Caco-2 (cell line): ENCODE measurements around the gene AGPS. TPM values are rescaled to one million over a fixed set of nuclear protein-coding genes. Genes with fewer than 3 reads are reported as not detected.

Experiments
- BruUV-seq: library from RNA; stranded (reverse); fragments of 400-500 nt; replicated peaks from 2 replicates; lab custom pipeline; 2021; lab: Mats Ljungman, UMichigan
- CTCF ChIA-PET: fragments of 300-600 bp; sonication (Branson Sonifier 250); formaldehyde crosslinking; loops from one replicate; lab custom pipeline; 2022; ENCODE audit warnings: antibody characterized with exemption; lab: Charles Lee
- POLR2A ChIA-PET: fragments of 300-600 bp; sonication (Branson Sonifier 250); formaldehyde crosslinking; loops from one replicate; lab custom pipeline; 2022; ENCODE audit warnings: antibody characterized with exemption; lab: Charles Lee
- DNase-seq, 2 experiments: peaks; one replicate each; pipeline versions ENCODE4 v3.0.0 to v3.0.0-alpha.2; 2020 to 2022
- H3K27me3 ChIP-seq: replicated peaks from 2 replicates; pipeline ENCODE4 v1.6.0; 2011; ENCODE audit warnings: low read length; ENCODE audit not compliant: control insufficient read depth, insufficient read depth
- H3K36me3 ChIP-seq: 2 replicates; pipeline ENCODE4 v1.5.1; 2011; ENCODE audit warnings: low read length; ENCODE audit not compliant: control insufficient read depth, insufficient read depth
- H3K4me1 ChIP-seq: fragments of 250-450 bp; sonication (Bioruptor Pico); 2 replicates; pipeline ENCODE4 v1.5.1; 2020; ENCODE audit warnings: mild to moderate bottlenecking
- H3K4me3 ChIP-seq: 2 replicates; pipeline ENCODE4 v1.5.1; 2011; ENCODE audit warnings: low read depth, mild to moderate bottlenecking, control low read depth, low read length
- H3K9me3 ChIP-seq: fragments of 250-450 bp; sonication (Bioruptor Pico); 2 replicates; pipeline ENCODE4 v1.5.1; 2020; ENCODE audit warnings: mild to moderate bottlenecking, moderate library complexity
- H3K27ac Mint-ChIP-seq: one replicate; pipeline ENCODE4 v1.8.0; 2022; ENCODE audit warnings: mixed read lengths; ENCODE audit not compliant: unreplicated experiment
- H3K27me3 Mint-ChIP-seq: one replicate; pipeline ENCODE4 v1.8.0; 2022; ENCODE audit warnings: mixed read lengths; ENCODE audit not compliant: insufficient read depth, unreplicated experiment
- H3K36me3 Mint-ChIP-seq: one replicate; pipeline ENCODE4 v1.8.0; 2022; ENCODE audit warnings: mild to moderate bottlenecking, mixed read lengths; ENCODE audit not compliant: insufficient read depth, unreplicated experiment
- H3K4me1 Mint-ChIP-seq: one replicate; pipeline ENCODE4 v1.8.0; 2022; ENCODE audit warnings: low read depth, mixed read lengths; ENCODE audit not compliant: unreplicated experiment
- H3K4me3 Mint-ChIP-seq: one replicate; pipeline ENCODE4 v1.8.0; 2022; ENCODE audit warnings: mild to moderate bottlenecking, moderate library complexity, mixed read lengths; ENCODE audit not compliant: unreplicated experiment
- H3K9me3 Mint-ChIP-seq: one replicate; pipeline ENCODE4 v1.8.0; 2022; ENCODE audit warnings: mixed read lengths; ENCODE audit not compliant: unreplicated experiment
- intact Hi-C: fragments of 100-400 bp; cut with micrococcal nuclease; formaldehyde crosslinking; loops from one replicate; pipeline ENCODE4 v1.10.0; 2022; ENCODE audit not compliant: unreplicated experiment
- total RNA-seq: library from RNA; stranded (reverse); gene quantifications from 2 replicates; pipeline ENCODE4 v1.2.3, GENCODE V29; 2022
- TF ChIP-seq, protein P1 (sequence below), 2 experiments: fragments of 200-600 bp in 1 of 2; IDR thresholded peaks; 1 replicate in 1 of 2; 2 replicates in 1 of 2; pipeline versions ENCODE4 v1.5.1 to v1.8.0; 2011 to 2022; ENCODE audit warnings: antibody characterized with exemption in 1 of 2, control low read depth in 1 of 2, inconsistent platforms in 1 of 2, low read depth in 1 of 2, low read length in 1 of 2, mild to moderate bottlenecking in 1 of 2, moderate library complexity in 1 of 2; ENCODE audit not compliant: insufficient read depth in 1 of 2, severe bottlenecking in 1 of 2, unreplicated experiment in 1 of 2

Gene AGPS
- total RNA-seq, 1 experiment from 2014 or later: 105 TPM

DNA sequence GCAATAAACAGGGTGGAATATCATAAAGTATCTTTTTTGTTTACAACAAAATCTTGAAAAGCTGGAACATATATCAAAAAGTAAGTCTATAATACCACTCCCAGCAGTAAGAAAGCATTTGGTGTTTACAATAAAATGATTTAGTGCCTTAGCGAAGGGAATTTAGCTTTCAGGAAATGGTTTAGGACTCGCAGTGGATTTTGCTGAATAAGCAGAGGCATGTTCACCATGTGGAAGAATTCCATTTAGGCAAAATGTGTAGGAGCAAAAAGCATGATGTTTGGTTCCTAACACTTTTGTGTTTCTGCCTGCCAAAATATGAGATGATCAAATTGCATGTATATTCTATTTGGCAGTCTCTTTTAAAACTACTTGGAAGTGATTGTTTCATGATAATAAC is 163.6 kb downstream of the AGPS start:
- TF ChIP-seq, protein P1, sequence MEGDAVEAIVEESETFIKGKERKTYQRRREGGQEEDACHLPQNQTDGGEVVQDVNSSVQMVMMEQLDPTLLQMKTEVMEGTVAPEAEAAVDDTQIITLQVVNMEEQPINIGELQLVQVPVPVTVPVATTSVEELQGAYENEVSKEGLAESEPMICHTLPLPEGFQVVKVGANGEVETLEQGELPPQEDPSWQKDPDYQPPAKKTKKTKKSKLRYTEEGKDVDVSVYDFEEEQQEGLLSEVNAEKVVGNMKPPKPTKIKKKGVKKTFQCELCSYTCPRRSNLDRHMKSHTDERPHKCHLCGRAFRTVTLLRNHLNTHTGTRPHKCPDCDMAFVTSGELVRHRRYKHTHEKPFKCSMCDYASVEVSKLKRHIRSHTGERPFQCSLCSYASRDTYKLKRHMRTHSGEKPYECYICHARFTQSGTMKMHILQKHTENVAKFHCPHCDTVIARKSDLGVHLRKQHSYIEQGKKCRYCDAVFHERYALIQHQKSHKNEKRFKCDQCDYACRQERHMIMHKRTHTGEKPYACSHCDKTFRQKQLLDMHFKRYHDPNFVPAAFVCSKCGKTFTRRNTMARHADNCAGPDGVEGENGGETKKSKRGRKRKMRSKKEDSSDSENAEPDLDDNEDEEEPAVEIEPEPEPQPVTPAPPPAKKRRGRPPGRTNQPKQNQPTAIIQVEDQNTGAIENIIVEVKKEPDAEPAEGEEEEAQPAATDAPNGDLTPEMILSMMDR (IDR thresholded peaks at IDR 0.05; ENCODE audit: insufficient read depth in 1 of 2, low read depth in 1 of 2, low read length in 1 of 2, severe bottlenecking in 1 of 2, unreplicated experiment in 1 of 2): no peak
- Mint-ChIP-seq H3K4me1 (no peaks in the 10 kb centered on the region), H3K27me3 (no peaks in the 10 kb centered on the region), H3K9me3 (peaks cover 11% of the 10 kb centered on the region), H3K36me3 (peaks cover 17% of the 10 kb centered on the region), H3K27ac (no peak overlapping the region), H3K4me3 (no peak overlapping the region)
- DNase-seq: no peak
- ChIA-PET POLR2A (no interaction called here), CTCF (no interaction called here)
- Histone ChIP-seq H3K4me1 (no peaks in the 10 kb centered on the region), H3K27me3 (no peaks in the 10 kb centered on the region), H3K9me3 (0 out of 2 replicates have a peak, but pooled peaks cover 5% of the 10 kb centered on the region), H3K4me3 (no peak overlapping the region), H3K36me3 (no peaks in the 10 kb centered on the region)
- BruUV-seq: no TSS peak
- intact Hi-C loops: no loop called here

DNA sequence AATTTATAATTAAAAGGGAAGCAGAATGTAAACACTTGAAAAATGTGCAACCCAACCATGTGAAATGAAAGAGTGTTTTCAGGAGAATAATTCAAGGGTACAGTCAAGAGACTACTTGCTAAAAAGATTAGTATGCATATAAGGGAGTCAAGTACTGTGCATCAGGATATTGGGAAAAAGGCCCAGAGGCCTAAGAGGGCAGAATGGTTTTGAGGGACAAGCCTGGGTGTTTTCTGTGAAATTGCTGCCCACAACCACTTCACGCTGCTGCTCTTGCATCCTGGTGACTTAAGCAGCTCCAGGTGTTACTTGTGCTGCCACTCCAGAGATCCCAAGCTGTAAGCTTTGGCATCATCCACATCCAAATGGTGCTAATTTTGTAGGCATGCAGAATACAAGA is 165.2 kb downstream of the AGPS start:
- Mint-ChIP-seq H3K27ac (no peak overlapping the region), H3K9me3 (peaks cover 11% of the 10 kb centered on the region), H3K27me3 (no peaks in the 10 kb centered on the region), H3K36me3 (peaks cover 9% of the 10 kb centered on the region), H3K4me3 (no peak overlapping the region), H3K4me1 (no peaks in the 10 kb centered on the region)
- POLR2A ChIA-PET: no interaction called here
- BruUV-seq: no TSS peak
- Histone ChIP-seq H3K36me3 (no peaks in the 10 kb centered on the region), H3K9me3 (0 out of 2 replicates have a peak, but pooled peaks cover 5% of the 10 kb centered on the region), H3K27me3 (no peaks in the 10 kb centered on the region), H3K4me1 (no peaks in the 10 kb centered on the region), H3K4me3 (no peak overlapping the region)
- no peak for DNase-seq
- CTCF ChIA-PET: no interaction called here
- TF ChIP-seq, protein P1 (IDR thresholded peaks at IDR 0.05; ENCODE audit: insufficient read depth in 1 of 2, low read depth in 1 of 2, low read length in 1 of 2, severe bottlenecking in 1 of 2, unreplicated experiment in 1 of 2): no peak
- intact Hi-C loops: no loop called here

DNA sequence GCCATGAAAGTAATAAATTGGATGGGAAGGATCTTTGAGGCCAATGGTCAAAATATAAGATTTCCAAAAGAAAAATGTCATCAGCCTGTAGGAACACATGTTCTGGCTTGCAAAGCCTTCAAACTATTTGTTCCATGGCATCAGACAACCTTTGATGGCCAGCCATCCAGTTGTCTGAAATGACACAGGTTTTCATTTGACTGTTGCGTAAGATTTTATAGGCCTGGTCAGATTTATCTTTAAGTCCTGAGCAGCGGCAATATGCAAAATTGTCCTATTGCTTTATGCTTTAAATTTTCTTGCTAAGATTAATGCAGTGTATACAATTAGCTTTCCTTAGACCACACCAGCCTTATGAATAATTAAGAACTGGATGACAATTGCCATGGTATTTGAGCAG is 167.1 kb downstream of the AGPS start:
- H3K36me3 Mint-ChIP-seq: no peaks in the 10 kb centered on the region
- BruUV-seq: no TSS peak
- H3K9me3 Mint-ChIP-seq: peaks cover 11% of the 10 kb centered on the region

More for the DNA sequence above, 167.1 kb downstream of the AGPS start:
- TF ChIP-seq, protein P1 (IDR thresholded peaks at IDR 0.05; ENCODE audit: insufficient read depth in 1 of 2, low read depth in 1 of 2, low read length in 1 of 2, severe bottlenecking in 1 of 2, unreplicated experiment in 1 of 2): no peak
- Histone ChIP-seq H3K4me1 (no peaks in the 10 kb centered on the region), H3K36me3 (no peaks in the 10 kb centered on the region), H3K9me3 (0 out of 2 replicates have a peak, but pooled peaks cover 5% of the 10 kb centered on the region), H3K4me3 (no peak overlapping the region), H3K27me3 (no peaks in the 10 kb centered on the region)
- H3K4me1 Mint-ChIP-seq: no peaks in the 10 kb centered on the region
- ChIA-PET CTCF (no interaction called here), POLR2A (no interaction called here)
- no peaks in the 10 kb centered on the region for H3K27me3 Mint-ChIP-seq
- no peak overlapping the region for H3K4me3 Mint-ChIP-seq
- intact Hi-C loops: no loop called here
- DNase-seq: no peak
- H3K27ac Mint-ChIP-seq: no peak overlapping the region
